NCI-H2171 treated with DMSO at 0.1 percent for 48 hours (cell line): Measurements from ENCODE around the gene GRIK5.
A peak's percentile ranks its signal among the peaks of the same experiment; 100 is the strongest.
"Not testable (repeated sequence)": the region's sequence is repeated elsewhere in the genome, so short reads cannot be mapped to it uniquely, and the experiment has no call there.

Source experiments
- DNase-seq: peaks from one replicate; lab custom pipeline; 2025; lab: John Stamatoyannopoulos, UW

Gene GRIK5

GRCh38 chr19:42051166-42052115 lies 18.6 kb downstream of the GRIK5 start:
- DNase-seq = peak; percentile 31

GRCh38 chr19:42048992-42049391 lies 21.0 kb downstream of the GRIK5 start:
- no peak for DNase-seq

- DNase-seq = no peak
Observed at GRCh38 chr19:42045575-42045974, 24.4 kb downstream of the GRIK5 start.

- peak; percentile 97 for DNase-seq
Observed at GRCh38 chr19:42042455-42043170, 27.4 kb downstream of the GRIK5 start.

GRCh38 chr19:42040491-42040890 lies 29.5 kb downstream of the GRIK5 start:
- not testable (repeated sequence) for DNase-seq

GRCh38 chr19:42040031-42040430 lies 30.0 kb downstream of the GRIK5 start:
- no peak for DNase-seq

GRCh38 chr19:42038666-42039065 lies 31.3 kb downstream of the GRIK5 start:
- DNase-seq = peak; percentile 85

DNA sequence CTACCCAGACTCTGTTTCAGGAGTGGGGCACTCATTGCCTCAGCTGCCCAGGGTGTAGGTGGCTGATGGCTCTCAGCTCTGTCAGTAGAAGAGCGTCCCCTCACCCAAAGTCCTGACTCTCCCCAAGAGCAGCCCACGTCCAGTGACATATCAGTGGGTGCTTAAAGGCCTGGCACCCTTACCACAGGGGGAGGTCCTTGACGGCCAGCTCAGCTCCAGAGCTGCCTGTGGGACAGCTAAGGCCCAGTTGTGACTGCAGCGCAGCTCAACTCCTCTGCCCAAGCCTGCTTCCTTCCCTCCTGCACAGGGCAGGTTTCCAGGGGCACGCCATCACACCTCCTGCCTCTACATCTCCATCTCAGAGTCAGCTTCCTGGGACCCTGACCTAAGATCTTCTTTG lies 32.4 kb downstream of the GRIK5 start:
- no peak for DNase-seq

DNA sequence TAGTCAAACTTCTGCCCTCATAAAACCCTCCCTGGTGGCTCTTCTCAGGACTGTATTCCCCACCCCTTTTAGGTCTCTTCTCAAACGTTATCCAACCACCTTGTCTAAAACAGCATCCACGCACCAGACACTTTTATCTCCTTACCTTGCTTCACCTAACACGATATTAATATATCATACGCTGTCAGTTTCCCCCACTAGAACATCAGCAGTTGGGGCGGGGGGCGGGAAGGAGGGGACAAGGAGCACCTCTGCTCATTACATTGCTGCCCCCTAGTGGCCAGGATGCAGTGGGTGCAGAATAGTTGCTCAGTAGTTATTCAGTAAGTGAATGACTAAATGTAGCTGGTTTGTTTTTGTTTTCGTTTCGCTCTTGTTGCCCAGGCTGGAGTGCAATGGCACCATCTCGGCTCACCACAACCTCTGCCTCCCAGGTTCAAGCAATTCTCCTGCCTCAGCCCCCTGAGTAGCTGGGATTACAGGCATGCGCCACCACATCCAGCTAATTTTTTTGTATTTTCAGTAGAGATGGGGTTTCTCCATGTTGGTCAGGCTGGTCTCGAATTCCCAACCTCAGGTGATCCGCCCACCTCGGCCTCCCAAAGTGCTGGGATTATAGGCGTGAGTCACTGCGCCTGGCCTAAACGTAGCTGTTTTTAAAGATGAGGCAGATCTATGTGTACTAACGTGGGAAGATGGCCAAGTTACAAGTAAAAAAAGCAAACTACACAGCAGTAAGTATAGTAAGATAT lies 35.2 kb downstream of the GRIK5 start:
- peak; percentile 21 for DNase-seq

DNA sequence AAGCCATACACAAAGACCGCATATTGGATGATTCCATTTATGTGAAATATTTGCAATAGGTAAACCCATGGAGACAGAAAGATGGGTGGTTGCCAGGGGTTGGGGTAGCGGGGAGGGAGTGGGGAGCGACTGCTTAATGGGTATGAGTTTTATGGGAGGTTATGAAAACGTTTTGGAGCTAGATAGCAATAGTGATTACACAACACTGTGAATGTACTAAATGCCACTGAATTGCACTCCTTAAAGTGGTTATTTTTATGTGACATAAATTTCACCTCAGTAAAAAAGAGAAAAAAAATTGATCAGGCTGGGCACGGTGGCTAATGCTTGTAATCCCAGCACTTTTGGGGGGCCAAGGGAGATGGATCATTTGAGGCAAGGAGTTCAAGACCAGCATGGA lies 36.6 kb downstream of the GRIK5 start:
- DNase-seq = no peak

DNA sequence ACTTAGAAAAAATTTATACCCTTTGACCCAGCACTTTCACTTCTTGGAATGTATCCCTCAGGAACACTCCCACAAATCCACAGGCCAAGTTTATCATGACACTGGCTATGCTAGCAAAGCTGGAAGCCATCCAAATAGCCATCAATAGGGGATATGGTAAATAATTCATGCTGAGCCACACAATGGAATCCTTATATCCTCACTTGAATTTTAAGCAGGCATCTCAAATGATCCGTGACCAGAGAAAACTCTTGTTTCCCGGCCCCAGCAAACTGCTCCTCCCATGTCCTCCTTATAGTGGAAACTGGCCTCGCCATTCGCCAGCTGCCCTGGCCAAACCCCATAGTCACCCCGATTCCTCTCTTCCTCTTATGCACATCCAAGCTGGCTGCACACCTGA lies 37.6 kb downstream of the GRIK5 start:
- peak; percentile 15 for DNase-seq

DNA sequence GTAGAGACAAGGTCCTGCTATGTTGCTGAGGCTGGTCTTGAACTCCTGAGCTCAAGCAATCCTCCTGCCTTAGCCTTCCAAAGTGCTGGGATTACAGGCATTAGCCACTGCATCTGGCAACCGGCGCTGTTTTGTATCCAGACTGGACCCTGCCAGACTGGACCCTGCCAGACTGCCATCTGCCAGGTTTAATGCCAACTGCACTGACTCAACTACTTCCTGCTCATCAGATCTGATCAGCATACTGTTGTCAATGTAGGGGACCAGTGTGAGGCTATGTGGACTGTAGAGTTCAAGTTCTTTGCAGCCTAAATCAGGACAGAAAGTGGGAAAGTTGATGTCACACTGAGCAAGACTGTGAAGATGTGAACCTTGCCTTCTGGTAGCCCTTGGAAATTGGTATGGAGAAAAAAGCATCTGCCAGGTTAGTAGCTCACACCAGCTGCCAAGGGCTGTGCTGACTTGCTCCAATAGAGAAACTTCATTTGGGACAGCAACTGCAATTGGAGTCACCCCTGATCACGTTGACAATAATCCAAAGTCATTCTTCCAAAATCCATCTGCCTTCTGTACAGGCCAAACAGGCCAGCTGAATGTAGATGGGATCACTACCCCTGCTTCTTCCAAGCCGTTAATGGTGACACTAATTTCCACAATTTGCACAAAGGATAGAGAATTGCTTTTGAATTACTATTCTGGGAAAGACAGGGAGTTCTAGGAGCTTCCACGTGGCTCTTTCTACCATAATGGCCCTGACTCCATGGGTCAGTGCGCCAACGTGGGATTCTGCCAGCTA lies 39.2 kb downstream of the GRIK5 start:
- DNase-seq = no peak

- no peak for DNase-seq
Observed at GRCh38 chr19:42028304-42029216, 41.4 kb downstream of the GRIK5 start.

GRCh38 chr19:42024622-42025111 lies 45.3 kb downstream of the GRIK5 start:
- no peak for DNase-seq

DNA sequence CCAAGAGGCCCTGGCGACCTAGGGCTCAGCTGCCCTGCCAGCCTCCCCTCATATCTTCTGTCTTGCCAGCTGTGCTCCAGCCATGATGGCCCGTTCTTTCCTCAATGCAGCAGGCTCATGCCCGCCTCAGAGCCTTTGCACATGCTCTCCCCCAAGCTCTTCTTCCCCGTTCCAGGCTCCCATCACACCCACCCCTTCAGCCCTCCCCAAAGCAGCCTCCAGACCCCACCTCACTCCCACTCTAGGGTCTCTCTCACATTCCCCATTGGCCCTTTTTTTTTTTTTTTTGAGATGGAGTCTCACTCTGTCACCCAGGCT lies 46.1 kb downstream of the GRIK5 start:
- no peak for DNase-seq

DNA sequence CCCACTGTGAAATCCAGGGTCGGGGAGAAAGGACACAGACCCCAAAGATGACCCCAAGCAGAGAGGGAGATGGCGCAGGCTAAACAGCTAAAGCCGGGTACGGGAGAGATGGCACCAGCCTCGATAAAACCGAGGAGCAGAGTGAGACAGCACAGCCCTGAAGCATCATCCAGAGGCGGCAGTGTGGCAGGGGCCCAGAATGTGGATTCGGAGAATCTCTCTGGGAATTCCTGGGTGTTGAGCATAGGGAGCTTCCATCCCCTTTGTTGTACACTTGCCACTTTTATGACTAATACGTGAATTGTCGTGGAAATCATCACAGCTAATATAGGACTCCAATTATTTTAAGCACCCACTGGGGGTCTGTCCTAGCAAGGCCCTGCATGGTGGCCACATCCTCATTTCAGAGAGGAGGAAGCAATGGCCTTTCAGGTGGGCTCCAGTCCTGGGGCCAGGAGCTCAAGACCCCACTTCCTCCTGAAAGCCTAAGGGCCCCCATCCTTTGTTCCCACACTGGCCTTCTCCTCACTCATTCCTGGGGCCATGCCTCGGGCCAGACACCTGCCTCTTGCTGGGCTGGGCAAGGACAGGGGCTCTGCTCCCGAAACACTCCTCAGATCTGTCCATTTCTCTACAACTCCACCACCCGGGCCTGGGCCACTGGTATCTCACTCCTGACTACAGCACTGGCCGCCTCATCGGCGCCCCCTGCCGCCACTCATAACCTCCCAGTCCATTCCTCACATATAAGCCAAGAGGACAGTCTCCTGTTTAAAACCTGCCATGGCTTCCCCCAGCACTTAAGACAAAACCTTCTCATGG lies 46.7 kb downstream of the GRIK5 start:
- DNase-seq = no peak

DNA sequence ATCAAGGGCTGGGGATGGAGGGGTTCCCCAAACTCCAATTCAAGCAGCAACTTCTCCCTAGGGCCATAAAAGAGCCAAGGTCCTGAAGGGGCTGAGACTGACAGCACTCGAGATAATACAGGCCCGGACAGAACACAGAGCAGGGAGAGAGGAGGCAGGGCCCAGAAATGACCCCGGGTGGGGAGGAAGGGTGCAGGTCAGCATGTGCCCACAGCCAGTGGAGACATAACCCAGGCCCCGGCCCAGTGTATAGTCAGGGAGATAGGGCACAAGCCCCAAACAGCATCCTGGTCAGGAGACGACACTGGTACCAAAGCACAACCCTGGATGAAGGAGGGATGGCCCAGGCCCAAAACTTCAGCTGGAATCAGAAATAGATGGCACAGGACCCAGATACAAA lies 47.4 kb downstream of the GRIK5 start:
- no peak for DNase-seq

DNA sequence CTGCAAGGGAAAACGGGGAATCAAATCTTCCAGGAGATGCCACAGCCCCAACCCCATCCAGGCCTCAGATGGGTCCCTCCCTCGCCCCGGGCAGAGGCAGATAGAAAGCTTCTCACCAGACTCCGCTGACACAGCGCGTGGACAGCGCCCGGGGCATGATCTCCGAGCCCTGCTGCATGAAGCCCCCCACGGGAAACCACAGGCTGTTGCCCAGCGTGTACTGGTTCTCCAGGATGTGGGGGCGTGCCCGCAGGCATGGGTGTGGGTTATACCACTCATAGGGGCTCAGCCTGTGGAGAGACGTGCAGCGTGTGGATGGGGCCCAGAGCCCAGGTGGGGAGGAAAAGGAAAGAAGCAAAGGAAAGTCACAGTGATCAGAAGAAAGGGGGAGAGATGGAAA lies 48.8 kb downstream of the GRIK5 start:
- DNase-seq = no peak

GRCh38 chr19:42018503-42019193 lies 51.4 kb downstream of the GRIK5 start:
- DNase-seq = no peak
